ENCODE data around the gene BCKDHB. TPM values are rescaled to one million over a fixed set of nuclear protein-coding genes. Genes with fewer than 3 reads are reported as not detected.

BCKDHB gene
- total RNA-seq, 1 experiment from 2014 or later = 8.5 TPM

DNA sequence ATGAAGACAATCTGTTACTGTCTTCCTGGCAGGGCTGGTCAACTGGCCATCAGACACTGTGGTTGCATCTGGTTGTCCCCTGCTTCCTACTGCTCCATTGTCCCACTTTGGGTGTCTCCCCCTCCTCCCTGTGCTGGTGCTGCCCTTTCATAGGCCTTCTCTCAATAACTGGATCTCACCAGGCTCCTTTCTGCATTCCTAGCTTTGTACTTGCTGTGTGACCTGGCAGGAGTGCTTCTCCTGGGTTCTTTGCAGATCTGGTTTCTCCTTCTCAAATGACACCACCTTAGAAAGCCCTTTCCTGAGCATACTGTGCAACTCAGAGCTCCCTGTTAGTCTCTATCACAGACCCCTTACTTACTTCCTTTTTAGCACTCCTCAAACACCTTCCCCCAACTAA lies 223.0 kb downstream of the BCKDHB start:
- DNase-seq (ENCODE audit: low spot score) = no peak

DNA sequence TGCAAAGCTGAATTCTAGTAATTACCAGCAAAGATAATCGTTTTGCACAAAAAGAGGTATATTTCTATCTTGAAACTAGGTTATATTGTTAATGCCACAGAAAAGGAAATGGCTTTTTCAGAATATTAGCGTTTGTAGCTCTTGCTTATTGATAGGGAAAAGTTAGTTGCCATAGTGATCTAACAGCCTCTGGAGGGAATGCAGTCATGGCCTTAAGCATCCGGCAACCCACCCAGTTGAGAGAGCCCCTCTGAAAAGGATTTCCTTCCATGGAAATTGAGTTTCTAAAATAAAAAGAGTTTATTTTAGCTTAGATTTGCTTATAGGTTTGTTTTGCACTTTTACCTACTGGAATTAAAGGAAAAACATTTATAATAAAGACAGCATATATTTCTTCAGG lies 224.5 kb downstream of the BCKDHB start:
- DNase-seq (ENCODE audit: low spot score) = no peak

DNA sequence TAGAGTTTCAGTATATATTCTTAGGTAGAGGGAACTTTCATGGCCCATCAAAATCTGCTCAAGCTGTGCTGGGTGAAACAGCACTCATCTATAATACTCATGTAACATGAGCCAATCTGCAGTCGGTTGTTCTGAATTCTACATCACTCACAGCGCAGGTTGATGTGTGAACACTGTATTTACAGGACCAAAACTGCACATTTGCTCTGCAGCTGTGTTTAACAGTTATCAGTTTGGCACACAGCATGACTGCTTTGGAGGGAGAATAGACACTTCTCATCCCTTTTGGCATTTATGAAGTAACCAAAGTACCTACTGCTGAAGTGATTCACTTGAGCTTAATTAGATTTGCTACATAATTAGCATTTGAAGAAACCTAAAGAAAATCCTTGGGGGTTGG lies 225.1 kb downstream of the BCKDHB start:
- no peak for DNase-seq (ENCODE audit: low spot score)

DNA sequence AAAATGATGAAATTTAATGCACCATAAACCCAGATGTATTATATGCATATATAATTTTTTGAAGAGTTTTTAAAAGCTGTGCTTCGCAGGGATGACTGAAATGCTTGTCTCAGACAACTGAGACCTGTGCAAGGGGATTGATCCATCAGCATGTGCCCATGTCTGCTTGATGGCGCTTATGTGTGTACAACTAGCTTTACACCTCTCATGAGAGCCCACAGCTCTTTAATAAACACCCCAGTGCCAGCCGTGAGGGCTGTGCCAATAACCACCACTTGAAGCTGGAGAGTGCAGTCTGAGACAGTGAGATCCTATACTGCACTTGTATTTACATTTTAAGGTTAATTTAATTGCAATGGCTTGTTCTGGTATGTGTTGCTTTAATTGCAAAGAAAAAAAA lies 225.5 kb downstream of the BCKDHB start:
- no peak for DNase-seq (ENCODE audit: low spot score)

DNA sequence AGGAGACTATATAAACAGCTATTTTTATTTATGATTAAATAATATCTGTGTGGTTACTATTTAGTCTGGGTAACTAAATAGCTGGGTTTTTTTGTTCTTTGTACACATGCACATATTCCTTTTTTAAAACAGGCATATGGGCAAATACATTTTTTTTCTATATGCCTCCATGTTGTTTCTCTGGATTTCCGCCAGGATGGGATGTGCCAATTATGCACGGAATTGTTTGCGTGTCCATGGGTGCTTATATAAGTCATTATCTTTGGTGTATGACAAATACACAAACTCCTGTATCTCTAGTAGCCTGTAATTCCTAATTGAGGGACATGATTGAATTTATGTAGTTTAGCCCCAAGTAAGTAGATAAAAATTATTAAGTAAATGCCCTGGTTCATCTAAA lies 226.9 kb downstream of the BCKDHB start:
- DNase-seq (ENCODE audit: low spot score) = no peak

DNA sequence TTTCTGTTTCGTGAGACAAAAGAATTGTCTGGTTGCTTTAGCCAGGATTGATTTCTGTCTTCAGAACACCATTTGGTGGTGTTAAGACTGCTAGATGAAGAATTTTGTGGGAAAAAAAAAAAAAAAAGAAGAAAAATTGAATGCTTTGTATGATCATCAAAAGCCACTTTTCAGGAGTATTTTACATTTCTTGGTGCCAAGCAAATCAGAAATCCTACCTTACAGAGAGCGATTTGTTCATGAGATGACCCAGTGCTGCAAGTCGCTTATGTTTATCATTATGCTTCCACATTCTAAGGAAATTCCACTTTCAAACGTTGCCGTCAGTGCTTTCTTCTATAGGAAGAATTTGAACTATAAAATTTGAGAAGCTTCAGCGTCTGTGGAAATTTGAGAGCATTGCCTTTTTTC lies 228.7 kb downstream of the BCKDHB start:
- DNase-seq (ENCODE audit: low spot score) = no peak

DNA sequence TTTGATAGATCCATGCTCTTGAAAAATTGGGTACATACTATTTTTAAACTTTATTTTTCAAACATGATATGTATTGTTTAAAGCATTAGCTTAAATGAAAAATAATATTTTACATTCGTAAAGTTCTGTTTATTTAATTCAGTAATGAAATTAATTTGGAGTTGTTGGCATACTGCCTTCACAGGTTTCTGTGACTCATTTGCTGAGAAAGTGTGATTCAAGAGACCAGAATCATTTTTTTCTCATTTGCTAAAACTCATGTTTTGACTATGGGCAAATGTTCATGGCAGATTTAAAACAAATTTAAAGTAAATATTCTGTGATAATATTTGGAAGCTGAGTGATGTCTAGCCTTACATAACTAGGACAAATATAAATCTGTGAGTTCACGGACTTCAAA lies 230.4 kb downstream of the BCKDHB start:
- no peak for DNase-seq (ENCODE audit: low spot score)

DNA sequence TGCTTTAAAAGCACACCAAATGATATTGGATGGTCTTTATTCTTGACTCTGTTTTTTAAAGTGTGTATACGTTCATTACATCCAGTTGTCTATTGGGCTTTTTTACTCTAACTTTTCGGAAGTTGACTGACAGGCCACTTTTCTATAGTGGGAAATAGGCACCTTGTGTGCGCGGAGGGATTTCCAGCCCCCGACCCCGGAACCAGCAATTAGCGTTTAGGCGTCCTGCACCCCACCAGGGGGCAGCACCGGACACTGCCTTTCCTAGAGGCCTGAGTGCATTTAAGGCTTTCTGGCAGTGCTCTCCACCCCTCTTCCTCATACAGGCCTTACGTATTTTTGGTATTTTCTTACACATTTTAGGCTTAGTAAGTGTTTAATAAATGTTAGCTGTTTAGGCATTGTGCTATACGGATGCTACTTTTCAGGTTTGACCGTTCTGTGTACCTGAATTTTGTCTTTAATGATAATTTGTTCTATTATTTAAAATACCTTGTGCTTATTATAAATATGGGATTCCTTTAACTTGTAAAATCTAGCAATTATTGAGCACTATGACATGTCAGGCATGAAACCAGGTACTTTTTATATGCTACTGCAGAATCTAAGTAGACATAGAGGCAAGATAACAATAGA lies 231.8 kb downstream of the BCKDHB start:
- DNase-seq (ENCODE audit: low spot score) = peak; percentile 27

DNA sequence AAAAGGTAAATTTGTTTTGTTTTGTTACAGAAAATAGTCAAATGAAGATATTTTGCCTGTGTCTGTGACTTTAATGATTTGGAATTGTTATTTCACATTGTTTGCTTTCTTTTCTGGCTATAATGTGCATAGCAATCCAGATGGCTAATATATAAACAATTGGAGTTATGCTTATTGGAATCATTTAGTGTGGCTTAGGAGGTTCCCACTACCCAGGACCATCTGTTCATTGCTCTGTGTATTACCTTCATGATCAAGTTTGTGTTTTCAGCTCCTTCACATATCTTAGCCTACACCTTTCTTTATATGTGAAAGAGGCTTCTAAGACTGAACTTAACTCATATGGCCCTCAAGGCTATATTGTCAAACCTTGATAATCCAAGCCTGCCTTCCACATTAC lies 232.9 kb downstream of the BCKDHB start:
- DNase-seq (ENCODE audit: low spot score) = no peak

DNA sequence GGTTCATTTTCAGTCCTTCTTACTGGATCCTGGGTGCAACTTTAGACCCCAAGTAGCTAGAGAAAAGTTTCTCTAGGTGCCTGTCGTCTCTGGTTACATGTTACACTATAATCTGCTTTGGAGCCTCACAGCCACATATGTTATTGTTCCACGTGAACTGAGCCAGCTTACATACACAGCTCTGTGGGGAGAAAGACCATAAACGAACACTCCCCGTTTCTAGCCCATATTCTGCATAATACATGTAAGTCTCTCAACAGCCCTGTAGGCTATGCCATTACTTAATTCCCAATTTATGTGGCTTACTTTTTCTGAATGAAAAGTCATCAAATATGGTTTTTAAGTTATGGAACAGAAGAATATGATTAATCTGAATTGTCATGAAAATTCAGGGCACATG lies 233.8 kb downstream of the BCKDHB start:
- no peak for DNase-seq (ENCODE audit: low spot score)

DNA sequence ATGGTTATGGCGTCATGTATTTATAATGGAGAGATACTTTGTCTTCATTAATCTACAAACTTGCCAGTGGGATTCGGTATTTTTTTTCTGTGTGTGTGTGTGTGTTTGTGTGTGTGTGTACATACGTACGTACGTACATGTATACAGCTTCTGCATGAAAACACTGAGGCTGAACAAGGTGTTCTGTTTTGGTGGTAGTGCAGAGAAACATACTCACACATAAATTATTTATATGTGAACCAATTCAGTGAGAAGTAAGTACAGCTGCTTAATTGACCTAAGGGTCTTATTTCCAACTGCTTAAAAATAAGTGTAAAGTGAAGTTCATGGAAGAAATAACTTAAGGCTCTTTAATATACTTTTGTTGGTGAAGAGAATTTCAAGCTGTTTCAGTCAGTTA lies 234.2 kb downstream of the BCKDHB start:
- no peak for DNase-seq (ENCODE audit: low spot score)

DNA sequence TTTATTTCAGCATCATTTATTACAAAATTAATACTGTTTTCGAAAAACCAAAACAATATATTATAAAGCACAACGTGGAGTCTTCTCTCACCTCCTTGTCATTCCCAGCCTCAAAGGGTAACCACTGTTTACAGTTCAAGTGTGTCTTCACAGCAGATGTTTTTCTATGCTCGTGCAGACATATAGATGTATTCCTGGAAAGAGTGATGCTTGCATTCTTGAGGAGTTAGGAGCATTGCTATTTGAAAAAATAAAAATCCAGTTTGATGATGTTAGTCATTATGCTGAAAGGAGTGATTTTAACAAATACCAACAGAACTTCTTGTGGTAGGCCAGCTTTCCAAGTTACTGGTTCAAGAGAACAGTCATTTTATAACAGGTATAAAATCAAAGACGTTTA lies 234.9 kb downstream of the BCKDHB start:
- no peak for DNase-seq (ENCODE audit: low spot score)

DNA sequence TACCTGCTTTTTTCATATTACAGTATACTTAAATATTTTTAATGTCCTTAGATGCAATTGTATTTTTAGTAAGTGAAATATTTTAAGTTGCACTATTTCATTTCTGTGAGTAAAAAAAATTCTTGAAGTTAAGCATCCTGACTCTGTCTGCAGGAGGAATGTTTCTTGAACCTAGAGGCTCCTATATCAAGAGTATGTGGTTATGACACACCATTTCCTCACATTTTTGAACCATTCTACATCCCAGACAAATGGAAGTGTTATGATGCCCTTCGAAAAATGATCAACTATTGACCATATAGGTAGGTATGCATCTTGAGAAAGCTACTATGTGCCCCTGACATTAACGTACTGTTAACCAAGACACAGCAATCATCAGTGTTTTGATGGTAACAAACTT lies 237.0 kb downstream of the BCKDHB start:
- DNase-seq (ENCODE audit: low spot score) = no peak

DNA sequence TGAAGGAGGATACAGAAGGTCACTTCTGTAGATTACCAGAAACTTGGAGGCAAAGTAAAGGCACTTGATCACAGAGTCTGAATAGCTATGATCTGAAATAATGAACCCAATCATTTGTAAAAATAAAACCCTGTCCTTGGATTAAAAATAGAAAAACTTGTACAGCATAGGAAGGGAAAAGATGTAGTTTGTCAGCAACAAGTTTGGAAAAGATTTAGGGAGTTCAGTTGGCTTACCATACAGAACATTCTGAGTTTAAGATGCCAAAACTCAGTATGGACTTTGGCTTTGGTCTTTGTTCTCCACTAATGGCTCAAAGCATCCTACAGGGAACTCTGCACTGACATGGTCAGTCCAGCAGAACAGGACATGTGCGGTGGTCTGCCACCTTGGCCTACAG lies 240.6 kb downstream of the BCKDHB start:
- no peak for DNase-seq (ENCODE audit: low spot score)

DNA sequence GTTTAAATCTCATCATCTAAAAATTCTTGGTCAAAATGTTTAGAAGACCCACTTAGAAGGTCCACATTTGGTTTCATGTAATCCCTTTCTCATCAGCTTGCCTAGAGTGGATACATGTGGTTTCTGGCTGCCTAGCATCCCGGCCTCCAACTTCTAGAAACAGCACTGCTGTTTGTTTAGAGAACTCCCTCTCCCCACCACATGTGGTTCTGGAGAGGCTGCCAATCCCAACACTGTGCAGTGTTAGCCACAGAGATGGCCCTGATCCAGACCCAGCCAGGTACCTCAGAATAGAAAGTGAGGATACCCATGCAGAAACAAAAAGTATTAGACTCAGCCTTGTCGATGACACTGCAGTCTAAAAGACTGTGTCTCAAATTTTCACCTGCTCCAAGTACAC lies 241.8 kb downstream of the BCKDHB start:
- DNase-seq (ENCODE audit: low spot score) = peak; percentile 53

DNA sequence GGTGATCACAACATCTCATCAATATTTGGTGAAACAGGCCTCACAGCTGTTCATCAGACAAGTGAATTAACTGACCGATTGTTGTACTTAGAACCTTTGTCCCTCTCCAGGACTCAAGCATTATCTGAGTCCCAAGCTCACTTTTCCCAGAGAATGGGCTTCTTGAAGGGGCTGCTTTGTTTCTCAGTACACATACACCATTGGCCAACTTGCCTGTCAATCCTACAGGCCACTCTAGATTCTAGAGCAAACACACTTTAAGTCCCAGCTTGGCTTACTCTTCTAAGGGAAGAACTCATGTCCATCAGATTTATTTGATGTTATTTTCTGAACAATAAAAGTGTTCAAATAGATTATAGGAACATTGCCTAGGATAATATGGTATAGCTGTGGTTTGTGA lies 249.5 kb downstream of the BCKDHB start:
- no peak for DNase-seq (ENCODE audit: low spot score)

DNA sequence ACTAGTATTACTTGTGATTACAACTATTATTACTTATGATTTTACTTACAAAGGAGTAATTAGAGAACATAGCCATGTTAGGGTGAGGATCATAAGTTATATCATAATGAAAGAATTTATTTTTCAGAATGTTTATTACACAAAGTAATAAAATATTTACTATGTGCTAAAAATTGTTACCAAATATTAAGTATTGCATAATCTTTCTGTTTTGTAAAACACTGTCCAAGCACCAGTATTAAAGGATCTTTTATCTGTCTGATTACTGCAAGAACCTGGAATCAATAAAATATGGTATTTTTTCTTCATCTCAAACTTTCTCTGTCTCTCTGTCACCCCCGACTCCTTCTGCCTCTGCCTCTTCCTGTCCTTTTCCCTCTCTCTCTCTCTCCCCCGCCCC lies 250.1 kb downstream of the BCKDHB start:
- no peak for DNase-seq (ENCODE audit: low spot score)

DNA sequence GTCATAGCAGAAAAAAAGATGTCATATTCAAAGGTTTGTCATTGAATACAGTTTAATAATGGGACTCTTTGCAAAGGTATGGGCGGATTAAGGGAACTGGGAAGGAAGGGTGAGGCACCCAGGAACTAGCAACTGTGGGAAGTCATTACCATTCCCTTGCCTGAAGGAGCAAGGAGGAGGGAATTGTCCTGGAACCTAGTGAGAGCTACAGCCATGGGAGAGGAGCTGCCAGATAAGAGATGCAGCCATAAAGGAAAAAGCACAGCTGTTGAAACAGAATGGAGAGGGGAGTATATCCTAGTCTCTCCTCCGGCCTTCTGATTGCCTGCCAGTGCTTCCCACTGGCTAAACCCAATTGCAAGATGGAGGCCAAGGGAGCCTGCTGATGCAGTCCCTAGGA lies 250.6 kb downstream of the BCKDHB start:
- no peak for DNase-seq (ENCODE audit: low spot score)

DNA sequence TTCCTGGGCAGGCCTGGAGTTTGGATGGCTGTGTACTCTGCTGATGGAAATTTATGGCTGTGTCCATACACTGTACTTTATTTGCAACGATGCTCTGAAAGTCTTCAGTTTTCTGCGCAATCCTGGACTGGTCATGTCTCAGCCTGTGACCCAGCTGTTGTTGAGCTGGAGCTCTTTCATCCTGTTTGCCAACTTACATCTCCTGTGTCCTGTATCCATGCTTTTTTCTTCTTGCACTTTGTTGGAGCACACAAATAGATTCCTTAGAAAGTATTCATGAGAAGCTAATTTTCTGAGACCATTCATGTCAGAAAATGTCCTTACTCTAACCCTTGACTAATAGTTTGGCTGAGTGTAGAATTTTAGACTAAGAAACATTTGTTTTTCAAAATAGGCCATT lies 251.2 kb downstream of the BCKDHB start:
- DNase-seq (ENCODE audit: low spot score) = no peak

DNA sequence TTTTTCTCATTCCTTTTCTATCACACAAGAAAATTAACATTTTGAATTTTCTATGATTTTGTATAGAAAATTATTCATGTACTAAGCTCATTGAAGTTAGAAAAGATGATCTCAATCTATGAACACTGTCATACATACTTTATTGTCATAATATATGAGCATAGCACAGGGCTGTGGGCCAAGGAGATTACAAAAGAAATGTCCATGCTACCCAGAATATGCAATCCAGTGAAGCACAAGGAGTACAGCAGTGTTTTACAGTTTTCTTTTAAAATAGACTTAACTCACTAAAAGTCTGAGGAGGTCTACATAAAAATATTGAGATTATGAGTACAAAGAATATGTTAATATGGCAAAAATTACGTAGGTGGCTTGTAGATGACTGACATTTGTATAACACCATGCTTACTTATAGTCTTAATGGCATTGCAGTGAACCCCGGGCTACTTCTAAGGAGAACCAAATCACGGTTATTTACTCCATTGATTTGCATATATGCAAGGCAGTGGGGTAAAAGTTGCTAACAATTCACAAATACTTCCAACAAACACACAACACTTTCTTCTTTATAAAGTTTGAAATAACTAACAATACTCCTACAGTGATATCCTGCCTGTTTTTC lies 257.1 kb downstream of the BCKDHB start:
- DNase-seq (ENCODE audit: low spot score) = no peak

DNA sequence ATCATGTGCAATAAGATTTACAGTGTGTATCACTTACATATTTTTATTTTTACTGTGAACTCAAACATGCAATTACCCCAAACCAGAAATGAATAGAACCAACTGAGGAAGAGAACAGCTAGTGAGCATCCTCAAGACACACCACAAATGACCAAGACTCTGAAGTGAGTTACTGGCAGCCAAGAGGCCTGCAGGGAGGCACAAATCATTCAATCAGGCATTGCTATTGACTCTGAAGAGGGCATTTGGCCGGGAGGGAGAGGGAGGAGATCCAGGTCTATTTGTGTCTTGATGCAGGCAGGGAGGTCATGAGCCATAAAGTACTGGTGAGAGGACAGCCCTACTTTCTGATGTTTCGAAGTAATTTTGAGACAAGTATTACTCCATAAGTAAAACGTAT lies 257.7 kb downstream of the BCKDHB start:
- no peak for DNase-seq (ENCODE audit: low spot score)

DNA sequence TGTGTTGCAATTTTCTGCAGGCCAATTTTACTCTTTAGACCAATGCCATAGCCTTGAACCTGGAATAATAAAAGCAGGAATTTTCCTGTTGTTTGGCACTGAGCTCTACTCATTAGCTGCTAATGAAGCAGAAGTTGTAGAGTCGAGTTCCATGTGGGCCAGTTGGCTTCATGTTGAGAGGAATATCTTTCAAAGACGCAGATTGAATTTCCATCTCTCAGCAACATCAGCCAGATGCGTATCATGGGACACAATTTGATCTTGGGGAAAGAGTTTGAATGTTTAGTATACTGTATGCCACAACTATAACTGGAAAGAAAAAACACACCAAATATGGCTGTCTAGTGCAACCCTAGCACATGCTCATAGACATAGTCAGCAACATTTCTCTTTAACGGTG lies 259.6 kb downstream of the BCKDHB start:
- DNase-seq (ENCODE audit: low spot score) = no peak

DNA sequence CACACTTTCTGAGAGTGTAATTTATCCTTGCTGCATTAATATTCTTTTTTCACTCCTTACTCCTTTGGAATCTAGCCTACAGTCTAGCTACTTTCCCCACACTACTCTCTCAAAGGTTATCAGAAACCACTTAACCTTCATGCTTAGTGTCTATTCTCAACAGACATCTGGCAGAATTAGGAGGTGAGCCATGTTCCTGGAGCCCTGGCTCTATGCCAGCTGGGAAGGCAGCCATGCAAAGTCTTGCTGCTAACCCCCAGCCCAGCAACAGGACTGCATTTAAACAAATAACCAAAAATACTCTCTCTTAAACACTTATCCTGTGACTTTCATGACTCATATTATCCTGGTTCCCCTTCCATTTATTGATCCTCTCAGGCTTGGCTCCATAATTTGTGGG lies 260.2 kb downstream of the BCKDHB start:
- peak; percentile 4 for DNase-seq (ENCODE audit: low spot score)

DNA sequence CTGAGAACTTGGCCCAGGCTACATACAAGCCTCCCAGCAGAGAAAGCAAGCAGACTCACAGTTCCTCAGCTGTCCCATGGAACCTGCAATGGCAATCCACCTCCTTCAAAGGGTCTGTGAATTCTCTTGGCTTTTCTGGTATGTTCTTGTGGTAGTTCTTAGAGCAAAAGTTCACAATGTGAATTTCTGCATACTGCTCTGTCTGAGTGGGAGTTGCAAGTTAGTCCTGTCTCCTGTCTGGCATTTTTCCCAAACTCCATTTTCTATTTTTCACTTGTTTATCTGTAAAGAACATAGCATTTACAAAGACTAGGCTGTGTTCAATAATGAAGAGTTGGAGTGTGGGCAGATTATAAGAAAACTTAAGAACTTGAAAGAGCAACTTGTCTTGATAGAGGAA lies 269.9 kb downstream of the BCKDHB start:
- no peak for DNase-seq (ENCODE audit: low spot score)

Data from H4 (cell line).